SHP77 (cell line): Measurements from ENCODE around the gene MIPOL1.

Experiments used
- DNase-seq, 2 experiments: peaks; one replicate each; lab custom pipeline; 2025; lab: John Stamatoyannopoulos, UW

Gene MIPOL1

GRCh38 chr14:37586797-37587130, 389.0 kb downstream of the MIPOL1 start:
- DNase-seq, result no peak

GRCh38 chr14:37587131-37587803, 389.5 kb downstream of the MIPOL1 start:
- peak in 1 of 2 experiments; percentile 25 for DNase-seq

DNA sequence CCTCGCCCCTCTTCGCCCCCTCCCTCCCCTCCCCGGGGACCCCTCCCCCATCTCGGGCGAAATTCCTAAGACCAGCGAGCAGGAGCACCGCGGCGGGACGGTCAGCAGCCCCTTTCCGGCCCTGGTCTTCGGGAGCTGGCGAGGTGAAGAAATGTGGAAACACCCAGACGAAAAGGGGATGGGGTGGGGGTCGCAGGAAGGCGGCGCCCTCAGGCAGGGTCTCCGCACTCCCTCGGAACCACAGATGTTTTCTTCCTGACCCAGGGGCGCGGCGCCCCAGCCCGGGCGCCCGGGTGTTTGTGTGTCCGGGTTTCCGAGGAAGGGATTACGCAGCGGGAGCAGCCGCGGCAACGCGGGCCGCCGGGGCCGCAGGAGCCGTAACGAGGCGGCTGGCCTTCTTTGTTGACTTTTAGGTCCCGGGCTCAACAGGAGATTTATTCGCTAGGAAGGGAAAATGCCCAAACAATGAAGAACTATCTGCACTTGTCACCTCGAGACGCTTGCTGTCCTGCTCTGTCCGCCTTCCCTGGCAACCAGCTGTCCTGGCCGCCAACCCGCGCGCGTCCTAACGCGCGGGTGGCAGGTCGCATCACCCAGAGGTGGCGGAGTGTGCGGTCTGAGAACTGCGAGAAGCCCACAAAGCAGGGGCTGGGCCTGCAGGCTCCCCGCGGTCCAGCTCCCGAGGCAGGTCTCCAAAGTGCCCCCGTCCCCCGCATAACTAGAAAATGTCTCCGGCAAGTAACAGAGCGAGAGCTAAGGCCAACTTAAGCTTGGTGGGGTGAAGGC, 390.3 kb downstream of the MIPOL1 start:
- peak; percentile 67 to 82 for DNase-seq

- DNase-seq, result no peak
Observed at GRCh38 chr14:37588667-37588955, 390.9 kb downstream of the MIPOL1 start.

DNA sequence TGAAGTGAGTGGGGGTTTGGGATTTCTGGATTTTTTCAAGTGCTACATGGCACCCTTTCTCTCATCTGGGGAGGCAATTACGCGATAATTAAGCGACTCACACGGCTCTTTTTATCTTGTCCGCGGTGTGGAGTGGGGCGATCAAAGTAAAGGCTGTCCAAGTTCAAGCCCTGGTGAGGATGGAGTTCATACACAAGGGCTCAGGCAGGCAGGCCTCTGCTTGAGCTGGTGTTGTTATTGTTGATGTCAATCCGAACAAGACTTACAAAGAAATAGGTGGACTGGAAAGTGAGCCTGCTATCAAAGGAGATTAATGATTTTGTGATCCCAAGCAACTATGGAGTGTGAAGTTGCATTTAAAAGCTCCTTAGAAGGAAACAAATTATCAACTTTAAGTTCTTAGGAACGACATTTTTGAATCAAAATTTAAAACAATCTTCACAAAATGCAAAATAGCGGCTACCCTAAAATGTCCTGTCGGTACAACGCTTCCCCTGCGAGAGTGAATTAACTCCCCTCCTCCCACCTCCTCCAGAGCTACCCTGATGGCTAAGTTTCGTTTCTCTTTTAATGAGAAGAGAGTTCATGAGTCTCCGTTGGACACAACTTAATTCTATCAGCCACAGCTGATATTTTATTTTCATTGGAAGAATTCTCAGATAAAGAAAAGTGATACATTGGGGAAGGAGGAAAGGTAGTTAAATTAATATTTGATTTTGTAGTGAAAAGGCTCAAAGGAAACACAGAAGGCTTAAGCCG, 391.4 kb downstream of the MIPOL1 start:
- DNase-seq, result peak; percentile 59 to 60

GRCh38 chr14:37589715-37590427, 392.1 kb downstream of the MIPOL1 start:
- peak; percentile 46 to 48 for DNase-seq

- peak in 1 of 2 experiments; percentile 46 for DNase-seq
Observed at GRCh38 chr14:37590428-37591139, 392.8 kb downstream of the MIPOL1 start.

- DNase-seq, result peak; percentile 85 to 90
Observed at GRCh38 chr14:37591311-37591940, 393.7 kb downstream of the MIPOL1 start.

- DNase-seq, result peak; percentile 61 to 89
Observed at GRCh38 chr14:37591941-37592481, 394.3 kb downstream of the MIPOL1 start.

- DNase-seq, result peak; percentile 60 to 64
Observed at GRCh38 chr14:37592482-37593408, 395.0 kb downstream of the MIPOL1 start.

GRCh38 chr14:37593511-37594237, 395.9 kb downstream of the MIPOL1 start:
- no peak for DNase-seq

DNA sequence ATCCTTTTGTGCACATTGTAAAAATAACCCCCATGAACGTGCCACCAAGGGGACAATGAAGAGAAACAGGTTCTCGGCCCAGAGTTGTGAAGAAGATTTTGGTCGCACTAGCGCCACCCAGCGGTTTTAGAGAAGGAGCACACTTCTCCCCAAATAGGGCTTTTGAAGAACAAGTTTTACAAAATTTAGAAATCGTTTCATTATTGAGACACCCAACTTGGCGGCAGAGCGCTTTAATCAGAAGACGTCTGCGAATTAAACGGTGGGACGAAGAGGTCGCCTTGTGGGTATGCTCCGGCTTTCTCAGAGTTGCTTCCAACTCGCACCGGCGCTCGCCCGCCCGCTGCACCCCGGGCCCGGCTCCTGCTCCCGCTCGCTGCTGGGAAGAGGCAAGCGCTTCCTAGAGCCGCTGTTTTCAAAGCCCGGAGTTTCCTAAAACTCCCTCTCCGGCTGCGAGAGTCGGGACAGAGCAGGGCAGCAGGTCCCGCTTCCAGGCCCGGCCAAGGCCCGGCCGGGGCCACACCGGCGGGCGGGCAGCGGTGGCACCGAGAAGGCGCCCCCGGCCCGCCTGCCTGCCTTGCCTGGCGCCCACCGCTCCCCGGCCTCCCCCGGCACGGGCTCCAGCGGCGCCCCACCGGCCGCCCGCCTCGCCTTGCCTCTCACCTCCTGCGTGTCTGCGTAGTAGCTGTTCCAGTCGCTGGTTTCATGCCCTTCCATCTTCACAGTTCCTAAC, 396.7 kb downstream of the MIPOL1 start:
- DNase-seq, result peak; percentile 95 to 96

DNA sequence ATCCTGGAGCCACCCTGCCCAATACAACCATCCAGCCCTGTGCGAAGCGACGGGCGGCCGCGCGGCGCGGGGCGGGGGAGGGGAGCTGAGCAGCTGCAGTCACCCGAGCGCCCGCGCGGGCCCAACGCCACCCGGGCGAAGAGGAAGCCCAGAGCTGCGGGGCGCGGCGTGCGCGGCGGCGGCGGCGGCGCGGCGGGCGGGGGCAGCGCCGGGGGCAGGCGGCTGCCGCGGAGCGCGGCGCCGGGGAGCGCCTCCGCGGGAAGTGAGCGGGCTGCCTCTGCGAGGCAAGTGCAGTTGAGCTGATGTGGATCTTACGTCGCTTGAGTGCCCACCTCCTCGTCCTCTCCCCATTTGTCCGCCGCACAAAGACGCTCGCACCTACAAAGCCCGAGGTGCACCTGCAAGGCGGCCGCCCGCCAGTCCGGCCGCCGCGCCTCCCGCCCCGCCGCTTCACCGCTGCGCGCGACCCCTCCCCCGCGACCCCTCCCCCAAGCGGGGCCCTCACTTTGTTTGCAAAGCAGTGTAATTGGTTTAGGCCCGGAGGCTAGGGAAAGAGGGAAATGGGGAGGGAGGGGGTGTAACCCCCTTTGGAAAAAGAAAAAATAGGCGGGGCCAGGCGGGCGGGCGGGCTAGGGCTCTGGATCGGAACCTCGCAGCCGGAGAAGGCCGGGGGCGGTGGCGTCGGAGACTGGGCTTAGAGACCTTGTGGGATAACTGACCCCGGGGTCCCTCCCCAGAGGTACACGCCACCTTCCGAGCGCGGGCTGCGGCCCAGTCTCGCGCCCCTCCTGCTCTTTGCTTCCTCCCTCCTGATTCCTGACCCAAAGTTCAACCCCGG, 397.5 kb downstream of the MIPOL1 start, which contains the start of the genes FOXA1 and TTC6:
Gene FOXA1 (minus strand): TSS at position 279 of the 838 bp plus-strand sequence. CDS start 277 bp downstream, at position 2.
Gene TTC6 (plus strand): TSS at position 659 of the 838 bp plus-strand sequence. CDS start 26,436 bp downstream, outside the sequence.
- DNase-seq, result peak; percentile 93

DNA sequence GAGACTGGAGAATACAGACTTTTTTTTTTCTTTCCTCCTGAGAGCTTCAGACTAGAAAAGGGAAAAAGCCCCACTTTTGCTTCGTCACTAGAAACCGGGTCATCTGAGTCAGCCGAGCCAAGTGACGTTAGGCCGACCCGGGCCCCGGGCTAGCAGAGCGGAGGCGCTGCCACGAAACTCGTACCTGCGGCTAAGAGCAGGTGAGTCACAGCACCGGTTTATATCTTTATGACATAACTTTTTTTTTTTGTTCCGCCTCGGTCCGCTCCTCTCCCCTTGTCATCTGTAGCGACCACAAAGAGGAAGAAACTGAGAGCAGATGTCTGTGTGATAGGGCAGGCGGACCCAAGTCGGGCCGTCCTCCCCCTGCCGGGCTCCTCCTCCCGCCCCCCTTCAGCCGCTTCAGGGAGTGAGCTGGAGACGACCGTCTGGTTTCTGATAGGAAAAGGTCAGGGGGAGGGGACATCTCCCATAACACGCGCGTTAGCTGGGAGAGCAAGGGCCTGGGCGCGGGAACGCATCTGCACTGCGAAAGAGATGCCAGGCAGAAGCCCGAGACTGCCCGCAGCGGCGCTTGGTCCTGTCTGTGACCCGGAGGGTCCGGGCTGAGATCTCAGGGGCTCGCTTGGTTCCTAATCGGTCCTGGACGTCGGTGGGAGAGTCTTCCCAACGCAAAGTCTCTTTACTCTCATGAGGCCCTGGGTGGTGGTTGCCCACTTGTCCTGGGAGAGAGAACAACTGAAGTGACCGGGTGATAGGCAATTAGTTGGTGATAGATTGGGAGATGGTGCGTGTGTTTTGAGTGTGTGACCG, 398.3 kb downstream of the MIPOL1 start:
- DNase-seq, result peak; percentile 98

DNA sequence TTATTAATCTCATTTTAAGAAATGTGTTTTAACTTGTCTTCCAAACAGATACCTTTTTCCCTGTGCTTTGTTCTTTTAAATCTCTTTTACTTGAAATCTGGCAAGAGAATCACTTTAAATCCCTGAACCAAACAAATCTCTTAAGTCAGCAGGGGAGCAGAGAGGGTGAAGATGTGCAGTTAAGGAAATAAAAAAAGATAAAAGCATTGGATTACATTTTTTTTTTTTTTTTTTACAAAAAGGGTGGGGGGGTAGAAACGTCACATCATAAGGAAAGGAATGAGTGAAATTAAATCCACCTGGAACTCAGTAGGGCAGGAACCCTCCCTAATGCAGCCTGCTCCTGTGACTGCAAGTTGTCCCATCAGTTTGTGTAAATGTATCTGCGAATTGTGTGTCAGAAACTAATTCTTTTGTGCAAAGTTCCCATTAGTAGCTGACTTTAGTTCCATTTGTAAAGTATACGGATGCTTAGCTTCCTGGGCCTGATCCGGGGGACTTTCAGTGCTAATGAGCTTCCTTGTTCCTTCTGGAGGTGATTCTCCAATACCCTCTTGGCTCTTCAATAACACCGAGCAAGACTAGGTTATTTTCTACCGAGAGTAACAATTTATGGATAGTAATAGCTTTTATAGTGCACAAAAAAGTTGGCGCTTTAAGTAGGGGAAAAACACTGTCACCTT, 399.2 kb downstream of the MIPOL1 start:
- DNase-seq, result no peak

DNA sequence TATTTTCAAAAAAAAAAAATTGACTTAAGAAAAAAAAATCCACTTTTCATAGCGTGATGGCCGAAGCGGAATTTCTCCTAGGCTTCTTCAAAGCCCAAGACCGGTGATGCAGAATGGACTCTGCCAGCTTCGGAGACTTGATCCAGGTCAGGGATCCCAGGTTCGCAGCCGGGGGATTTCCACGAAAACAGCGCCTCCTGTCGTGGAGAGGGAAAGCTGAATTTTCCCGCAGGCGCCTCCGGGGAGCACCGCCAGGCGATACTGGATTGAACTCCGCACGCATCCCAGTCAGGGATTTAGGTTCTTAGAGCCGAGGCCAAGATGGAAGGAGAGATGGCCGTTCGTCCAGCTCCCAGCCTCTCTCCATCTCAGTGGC, 399.8 kb downstream of the MIPOL1 start:
- DNase-seq, result peak; percentile 41 to 61
